Measurements from ENCODE around the gene RNF13.
A peak's percentile ranks its signal among the peaks of the same experiment; 100 is the strongest.

The RNF13 gene

DNA sequence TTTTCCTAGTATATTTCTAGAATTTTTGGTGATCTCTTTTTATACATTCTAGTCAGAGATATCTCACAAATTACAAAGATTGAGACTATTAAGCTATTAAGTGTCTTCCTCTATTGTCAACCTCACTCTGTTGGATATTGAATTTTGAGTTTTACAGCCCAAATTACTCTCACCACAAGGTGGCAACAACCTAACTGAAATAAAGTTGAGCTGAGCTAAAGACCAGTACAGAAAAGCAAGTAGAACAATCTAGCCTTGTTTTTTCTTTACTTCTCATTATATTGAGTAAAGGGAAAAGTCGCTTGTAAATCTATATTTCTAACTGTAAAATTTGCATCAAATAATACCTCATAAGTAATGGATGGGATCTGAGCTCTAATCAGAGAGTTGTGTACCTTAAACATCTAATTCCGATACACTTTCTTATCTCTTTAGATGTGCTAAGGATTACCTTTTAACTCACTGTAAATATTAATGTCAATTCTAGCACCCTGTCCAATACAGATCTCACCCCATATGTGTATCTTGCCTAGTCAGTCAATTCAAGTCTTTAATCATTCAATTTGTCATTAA, 47.2 kb upstream of the RNF13 start:
- H3K9me3 ChIP-seq (ENCODE audit: insufficient read depth, low read length), result no peaks in the 10 kb centered on the region
- H3K27me3 ChIP-seq (ENCODE audit: low read length), result no peaks in the 10 kb centered on the region
- no peaks in the 10 kb centered on the region for H4K20me1 ChIP-seq (ENCODE audit: low read depth, low read length)
- no peaks in the 10 kb centered on the region for H3K79me2 ChIP-seq (ENCODE audit: insufficient read depth, low read length)
- H2AFZ ChIP-seq (ENCODE audit: low read depth, low read length, severe bottlenecking), result no peak overlapping the region
- no peak overlapping the region for H3K9ac ChIP-seq (ENCODE audit: low read length)
- no peak for TF ChIP-seq EZH2phosphoT487 (conservative IDR thresholded peaks at IDR 0.05; ENCODE audit: low read length)
- TF ChIP-seq, protein P1, sequence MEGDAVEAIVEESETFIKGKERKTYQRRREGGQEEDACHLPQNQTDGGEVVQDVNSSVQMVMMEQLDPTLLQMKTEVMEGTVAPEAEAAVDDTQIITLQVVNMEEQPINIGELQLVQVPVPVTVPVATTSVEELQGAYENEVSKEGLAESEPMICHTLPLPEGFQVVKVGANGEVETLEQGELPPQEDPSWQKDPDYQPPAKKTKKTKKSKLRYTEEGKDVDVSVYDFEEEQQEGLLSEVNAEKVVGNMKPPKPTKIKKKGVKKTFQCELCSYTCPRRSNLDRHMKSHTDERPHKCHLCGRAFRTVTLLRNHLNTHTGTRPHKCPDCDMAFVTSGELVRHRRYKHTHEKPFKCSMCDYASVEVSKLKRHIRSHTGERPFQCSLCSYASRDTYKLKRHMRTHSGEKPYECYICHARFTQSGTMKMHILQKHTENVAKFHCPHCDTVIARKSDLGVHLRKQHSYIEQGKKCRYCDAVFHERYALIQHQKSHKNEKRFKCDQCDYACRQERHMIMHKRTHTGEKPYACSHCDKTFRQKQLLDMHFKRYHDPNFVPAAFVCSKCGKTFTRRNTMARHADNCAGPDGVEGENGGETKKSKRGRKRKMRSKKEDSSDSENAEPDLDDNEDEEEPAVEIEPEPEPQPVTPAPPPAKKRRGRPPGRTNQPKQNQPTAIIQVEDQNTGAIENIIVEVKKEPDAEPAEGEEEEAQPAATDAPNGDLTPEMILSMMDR (IDR thresholded peaks at IDR 0.05; ENCODE audit: insufficient read depth, low read length, poor library complexity, severe bottlenecking), result peak; percentile 49
- no peaks in the 10 kb centered on the region for H3F3A ChIP-seq (ENCODE audit: insufficient read depth)
- no peaks in the 10 kb centered on the region for H3K36me3 ChIP-seq (ENCODE audit: low read length)
- no peak overlapping the region for H3K4me3 ChIP-seq (ENCODE audit: insufficient read depth, low read length, poor library complexity, severe bottlenecking)
- no peak overlapping the region for H3K4me2 ChIP-seq (ENCODE audit: low read depth, low read length, poor library complexity, severe bottlenecking)
- no peak overlapping the region for H3K27ac ChIP-seq (ENCODE audit: low read depth, low read length)
- H3K9me2 ChIP-seq (replicated peaks; ENCODE audit: insufficient read depth, low read length), result no peaks in the 10 kb centered on the region

DNA sequence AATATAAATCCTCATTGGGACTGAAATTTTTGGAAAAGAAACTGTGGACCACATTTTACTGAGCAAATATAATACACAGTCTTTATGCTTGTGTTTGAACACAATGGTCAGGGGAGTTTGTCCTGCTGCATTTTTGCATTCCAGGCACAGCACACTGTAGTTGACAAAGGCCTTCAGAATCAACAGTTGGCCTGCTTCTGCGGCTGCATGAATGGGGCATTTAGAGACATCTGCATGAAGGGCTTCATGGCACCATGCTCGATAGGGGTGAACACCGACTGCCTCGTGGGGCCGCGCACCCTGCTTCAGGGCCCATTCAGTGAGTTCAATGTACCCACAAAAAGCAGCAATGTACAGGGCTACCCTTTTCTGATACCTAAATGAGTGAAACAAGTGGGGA, 45.3 kb upstream of the RNF13 start:
- H3K27ac ChIP-seq (ENCODE audit: low read depth, low read length), result no peak overlapping the region
- H3K79me2 ChIP-seq (ENCODE audit: insufficient read depth, low read length), result no peaks in the 10 kb centered on the region
- H3K36me3 ChIP-seq (ENCODE audit: low read length), result no peaks in the 10 kb centered on the region
- TF ChIP-seq EZH2phosphoT487 (conservative IDR thresholded peaks at IDR 0.05; ENCODE audit: low read length), result no peak
- TF ChIP-seq, protein P1 (IDR thresholded peaks at IDR 0.05; ENCODE audit: insufficient read depth, low read length, poor library complexity, severe bottlenecking), result no peak
- no peaks in the 10 kb centered on the region for H3F3A ChIP-seq (ENCODE audit: insufficient read depth)
- H3K9me3 ChIP-seq (ENCODE audit: insufficient read depth, low read length), result no peaks in the 10 kb centered on the region
- no peak overlapping the region for H2AFZ ChIP-seq (ENCODE audit: low read depth, low read length, severe bottlenecking)
- no peaks in the 10 kb centered on the region for H3K27me3 ChIP-seq (ENCODE audit: low read length)
- no peaks in the 10 kb centered on the region for H3K9me2 ChIP-seq (replicated peaks; ENCODE audit: insufficient read depth, low read length)
- no peak overlapping the region for H3K9ac ChIP-seq (ENCODE audit: low read length)
- H4K20me1 ChIP-seq (ENCODE audit: low read depth, low read length), result no peaks in the 10 kb centered on the region
- no peak overlapping the region for H3K4me2 ChIP-seq (ENCODE audit: low read depth, low read length, poor library complexity, severe bottlenecking)
- H3K4me3 ChIP-seq (ENCODE audit: insufficient read depth, low read length, poor library complexity, severe bottlenecking), result no peak overlapping the region

DNA sequence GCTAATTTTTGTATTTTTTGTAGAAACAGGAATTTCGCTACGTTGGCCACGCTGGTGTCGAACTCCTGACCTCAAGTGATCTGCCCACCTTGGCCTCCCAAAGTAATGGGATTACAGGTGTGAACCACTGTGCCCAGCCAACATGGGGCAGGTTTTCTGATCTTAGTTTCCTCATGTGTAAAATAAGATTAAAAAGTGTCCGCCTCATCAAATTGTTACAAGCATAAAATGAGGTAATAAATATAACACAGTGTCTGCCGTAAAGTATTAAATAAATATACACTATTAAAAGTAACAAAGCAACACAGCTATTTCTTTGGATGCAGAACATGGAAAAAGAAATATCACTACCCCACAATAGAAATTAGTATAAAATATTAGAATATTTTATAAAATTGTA, 44.3 kb upstream of the RNF13 start:
- Histone ChIP-seq H2AFZ (ENCODE audit: low read depth, low read length, severe bottlenecking) (no peak overlapping the region), H3K79me2 (ENCODE audit: insufficient read depth, low read length) (no peaks in the 10 kb centered on the region), H3K4me3 (ENCODE audit: insufficient read depth, low read length, poor library complexity, severe bottlenecking) (no peak overlapping the region), H3K9ac (ENCODE audit: low read length) (no peak overlapping the region), H4K20me1 (ENCODE audit: low read depth, low read length) (no peaks in the 10 kb centered on the region), H3K9me3 (ENCODE audit: insufficient read depth, low read length) (no peaks in the 10 kb centered on the region), H3K27ac (ENCODE audit: low read depth, low read length) (no peak overlapping the region), H3K9me2 (replicated peaks; ENCODE audit: insufficient read depth, low read length) (no peaks in the 10 kb centered on the region), H3F3A (ENCODE audit: insufficient read depth) (no peaks in the 10 kb centered on the region), H3K36me3 (ENCODE audit: low read length) (no peaks in the 10 kb centered on the region), H3K4me2 (ENCODE audit: low read depth, low read length, poor library complexity, severe bottlenecking) (no peak overlapping the region), H3K27me3 (ENCODE audit: low read length) (no peaks in the 10 kb centered on the region)
- TF ChIP-seq, protein P1 (IDR thresholded peaks at IDR 0.05; ENCODE audit: insufficient read depth, low read length, poor library complexity, severe bottlenecking), result no peak
- no peak for TF ChIP-seq EZH2phosphoT487 (conservative IDR thresholded peaks at IDR 0.05; ENCODE audit: low read length)
